EH (cell line): ENCODE data around the gene SERPINB5.
"Not testable (repeated sequence)": the region's sequence is repeated elsewhere in the genome, so short reads cannot be mapped to it uniquely, and the experiment has no call there.

Experiments
- DNase-seq: peaks from one replicate; pipeline ENCODE4 v3.0.0-alpha.2; 2015; ENCODE audit warnings: low read depth

Gene SERPINB5

GRCh38 chr18:63476668-63477067 is at the start of gene SERPINB5:
Gene SERPINB5 (plus strand): TSS chr18:63476958. CDS start chr18:63484429, 7,471 bp downstream.
- DNase-seq: no peak

GRCh38 chr18:63427558-63427957 is 49.2 kb upstream of the SERPINB5 start:
- no peak for DNase-seq

- DNase-seq: no peak
These were observed 46.2 kb upstream of the SERPINB5 start for GRCh38 chr18:63430526-63430925.

GRCh38 chr18:63431180-63431579 is 45.6 kb upstream of the SERPINB5 start:
- no peak for DNase-seq

GRCh38 chr18:63433334-63433866 is 43.4 kb upstream of the SERPINB5 start:
- DNase-seq: peak; percentile 59

GRCh38 chr18:63438181-63438580 is 38.6 kb upstream of the SERPINB5 start:
- peak; percentile 23 for DNase-seq

GRCh38 chr18:63439334-63439733 is 37.4 kb upstream of the SERPINB5 start:
- DNase-seq: peak; percentile 65

- peak; percentile 70 for DNase-seq
These were observed 36.5 kb upstream of the SERPINB5 start for GRCh38 chr18:63440219-63440618.

GRCh38 chr18:63440881-63441280 is 35.9 kb upstream of the SERPINB5 start:
- no peak for DNase-seq

- no peak for DNase-seq
These were observed 32.9 kb upstream of the SERPINB5 start for GRCh38 chr18:63443829-63444228.

- DNase-seq: peak; percentile 84
These were observed 32.2 kb upstream of the SERPINB5 start for GRCh38 chr18:63444580-63444979.

GRCh38 chr18:63445037-63445436 is 31.7 kb upstream of the SERPINB5 start:
- no peak for DNase-seq

GRCh38 chr18:63446266-63446665 is 30.5 kb upstream of the SERPINB5 start:
- DNase-seq: no peak

GRCh38 chr18:63447066-63447465 is 29.7 kb upstream of the SERPINB5 start:
- no peak for DNase-seq

- no peak for DNase-seq
These were observed 27.3 kb upstream of the SERPINB5 start for GRCh38 chr18:63449426-63449825.

GRCh38 chr18:63451799-63452660 is 24.7 kb upstream of the SERPINB5 start:
- DNase-seq: peak; percentile 46

- DNase-seq: not testable (repeated sequence)
These were observed 24.0 kb upstream of the SERPINB5 start for GRCh38 chr18:63452751-63453150.

GRCh38 chr18:63454497-63454896 is 22.3 kb upstream of the SERPINB5 start:
- peak; percentile 91 for DNase-seq

GRCh38 chr18:63457977-63458376 is 18.8 kb upstream of the SERPINB5 start:
- DNase-seq: no peak

GRCh38 chr18:63460414-63460813 is 16.3 kb upstream of the SERPINB5 start:
- no peak for DNase-seq

- DNase-seq: no peak
These were observed 12.3 kb upstream of the SERPINB5 start for GRCh38 chr18:63464434-63464833.

- DNase-seq: no peak
These were observed 11.7 kb upstream of the SERPINB5 start for GRCh38 chr18:63465059-63465458.

- no peak for DNase-seq
These were observed 9.1 kb upstream of the SERPINB5 start for GRCh38 chr18:63467699-63468098.

GRCh38 chr18:63468575-63468974 is 8.2 kb upstream of the SERPINB5 start:
- no peak for DNase-seq
